Measurements from ENCODE around the gene MXRA7.

DNA sequence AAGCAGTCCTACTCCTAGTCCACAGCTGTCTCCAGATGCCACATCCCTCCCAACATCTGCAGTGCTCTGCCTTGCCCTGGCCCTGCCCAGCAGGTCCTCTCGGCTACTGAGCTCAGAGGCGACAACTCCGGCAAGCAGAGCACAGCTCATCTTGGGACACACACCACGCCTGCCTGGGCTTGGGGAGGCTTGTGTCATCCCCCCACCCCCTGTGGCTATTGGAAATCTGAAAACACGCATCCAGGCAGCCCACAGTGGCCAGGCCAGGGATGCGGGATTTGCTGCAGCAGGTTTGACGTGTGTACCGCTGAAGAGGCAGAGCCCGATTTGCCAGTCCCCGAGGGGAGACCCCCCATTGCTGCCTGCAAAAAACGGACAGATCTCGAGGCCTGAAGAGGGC is 25.4 kb downstream of the MXRA7 start:
- TF ChIP-seq, protein P1, sequence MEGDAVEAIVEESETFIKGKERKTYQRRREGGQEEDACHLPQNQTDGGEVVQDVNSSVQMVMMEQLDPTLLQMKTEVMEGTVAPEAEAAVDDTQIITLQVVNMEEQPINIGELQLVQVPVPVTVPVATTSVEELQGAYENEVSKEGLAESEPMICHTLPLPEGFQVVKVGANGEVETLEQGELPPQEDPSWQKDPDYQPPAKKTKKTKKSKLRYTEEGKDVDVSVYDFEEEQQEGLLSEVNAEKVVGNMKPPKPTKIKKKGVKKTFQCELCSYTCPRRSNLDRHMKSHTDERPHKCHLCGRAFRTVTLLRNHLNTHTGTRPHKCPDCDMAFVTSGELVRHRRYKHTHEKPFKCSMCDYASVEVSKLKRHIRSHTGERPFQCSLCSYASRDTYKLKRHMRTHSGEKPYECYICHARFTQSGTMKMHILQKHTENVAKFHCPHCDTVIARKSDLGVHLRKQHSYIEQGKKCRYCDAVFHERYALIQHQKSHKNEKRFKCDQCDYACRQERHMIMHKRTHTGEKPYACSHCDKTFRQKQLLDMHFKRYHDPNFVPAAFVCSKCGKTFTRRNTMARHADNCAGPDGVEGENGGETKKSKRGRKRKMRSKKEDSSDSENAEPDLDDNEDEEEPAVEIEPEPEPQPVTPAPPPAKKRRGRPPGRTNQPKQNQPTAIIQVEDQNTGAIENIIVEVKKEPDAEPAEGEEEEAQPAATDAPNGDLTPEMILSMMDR (IDR thresholded peaks at IDR 0.05): no peak
- no peak for TF ChIP-seq EZH2 (IDR thresholded peaks at IDR 0.05; ENCODE audit: borderline replicate concordance, insufficient read depth, low read depth, low read length, poor library complexity, severe bottlenecking)

Measured in B cell (primary cell).